A673 (cell line): Measurements from ENCODE around the gene CDH7. TPM values are rescaled to one million over a fixed set of nuclear protein-coding genes. Genes with fewer than 3 reads are reported as not detected.

Experiments
- BruUV-seq: library from RNA; stranded (reverse); fragments of 400-500 nt; replicated peaks from 2 replicates; lab custom pipeline; 2021; lab: Mats Ljungman, UMichigan
- CTCF ChIA-PET: fragments of 300-600 bp; sonication (Branson Sonifier 250); formaldehyde crosslinking; loops from one replicate; lab custom pipeline; 2022; ENCODE audit warnings: antibody characterized with exemption; lab: Charles Lee
- POLR2A ChIA-PET: fragments of 300-600 bp; sonication (Branson Sonifier 250); formaldehyde crosslinking; loops from one replicate; lab custom pipeline; 2022; ENCODE audit warnings: antibody characterized with exemption; ENCODE audit not compliant: low non-redundant PET; lab: Charles Lee
- DNase-seq: peaks from one replicate; pipeline ENCODE4 v3.0.0-alpha.2; 2015; ENCODE audit warnings: low spot score
- H3K27ac ChIP-seq: fragments of 200-600 bp; sonication (generic); 2 replicates; pipeline ENCODE4 v1.5.1; 2016; ENCODE audit warnings: mixed run types, low read depth, mild to moderate bottlenecking, mixed read lengths, antibody characterized with exemption, low read length; ENCODE audit not compliant: poor library complexity, severe bottlenecking
- H3K27me3 ChIP-seq: fragments of 200-600 bp; sonication (generic); replicated peaks from 2 replicates; pipeline ENCODE4 v1.6.1; 2017; ENCODE audit warnings: mixed run types, low read depth, mild to moderate bottlenecking, mixed read lengths, antibody characterized with exemption, low read length; ENCODE audit not compliant: insufficient read depth, poor library complexity
- H3K36me3 ChIP-seq: fragments of 200-600 bp; sonication (generic); 2 replicates; pipeline ENCODE4 v1.6.1; 2016; ENCODE audit warnings: mixed run types, mild to moderate bottlenecking, mixed read lengths, antibody characterized with exemption, low read length; ENCODE audit not compliant: insufficient read depth, poor library complexity, severe bottlenecking
- H3K4me1 ChIP-seq: fragments of 200-600 bp; sonication (generic); 2 replicates; pipeline ENCODE4 v1.6.1; 2017; ENCODE audit warnings: mixed run types, mild to moderate bottlenecking, mixed read lengths, antibody characterized with exemption, low read length; ENCODE audit not compliant: insufficient read depth, poor library complexity, severe bottlenecking
- H3K4me3 ChIP-seq: fragments of 200-600 bp; sonication (generic); 2 replicates; pipeline ENCODE4 v1.5.1; 2016; ENCODE audit warnings: low read depth, mixed run types, mild to moderate bottlenecking, mixed read lengths, low read length; ENCODE audit not compliant: poor library complexity, severe bottlenecking
- H3K9me3 ChIP-seq: fragments of 200-600 bp; sonication (generic); 2 replicates; pipeline ENCODE4 v1.6.1; 2016; ENCODE audit warnings: mixed run types, low read depth, mild to moderate bottlenecking, mixed read lengths, antibody characterized with exemption, low read length; ENCODE audit not compliant: poor library complexity, severe bottlenecking
- EZH2 ChIP-seq: fragments of 200-600 bp; sonication (generic); IDR thresholded peaks from 2 replicates; pipeline ENCODE4 v1.6.1; 2017; ENCODE audit warnings: borderline replicate concordance, low read depth, mild to moderate bottlenecking, mixed read lengths, antibody characterized with exemption, low read length; ENCODE audit not compliant: poor library complexity, severe bottlenecking
- intact Hi-C: fragments of 100-400 bp; cut with micrococcal nuclease; formaldehyde crosslinking; loops from one replicate; pipeline ENCODE4 v1.10.0; 2022; ENCODE audit not compliant: unreplicated experiment
- total RNA-seq: library from RNA; stranded (reverse); gene quantifications from 2 replicates; pipeline ENCODE4 v1.2.3, GENCODE V29; 2021
- TF ChIP-seq, protein P1 (sequence below): fragments of 300-800, 200-600 bp; sonication (generic); conservative IDR thresholded peaks from 2 replicates; pipeline ENCODE4 v1.5.1; 2017; ENCODE audit warnings: low read depth, mild to moderate bottlenecking, antibody characterized with exemption, low read length, moderate library complexity, mixed read lengths

Gene CDH7
- total RNA-seq, 1 experiment from 2014 or later, result 2.1 TPM

DNA sequence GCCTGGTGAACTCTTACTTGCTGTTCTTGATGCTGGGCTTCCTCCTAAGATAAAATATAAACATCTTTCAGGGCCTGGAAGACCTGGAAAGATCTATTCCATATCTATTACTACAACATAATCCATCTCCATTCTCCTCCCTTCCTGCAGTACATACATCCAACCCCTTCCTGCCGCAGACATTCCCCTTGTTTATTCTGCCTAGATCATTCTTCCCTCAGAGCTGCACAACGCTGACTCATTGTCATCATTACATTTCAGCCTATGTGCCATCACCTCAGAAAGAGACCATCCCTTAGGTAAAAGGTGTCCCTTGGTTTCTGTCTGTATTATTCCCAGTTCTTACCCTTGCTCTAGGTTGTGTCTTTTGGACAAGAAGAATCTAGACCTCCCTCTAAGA lies 2.5 kb upstream of the CDH7 start:
- H3K4me1 ChIP-seq, result peaks cover 5% of the 10 kb centered on the region
- no peak overlapping the region for H3K27ac ChIP-seq
- no peak for DNase-seq
- intact Hi-C loops, result no loop called here
- H3K4me3 ChIP-seq, result no peak overlapping the region
- H3K9me3 ChIP-seq, result no peaks in the 10 kb centered on the region
- H3K27me3 ChIP-seq, result peaks cover 8% of the 10 kb centered on the region
- ChIA-PET CTCF (no interaction called here), POLR2A (no interaction called here)
- no TSS peak for BruUV-seq
- no peak for TF ChIP-seq EZH2
- TF ChIP-seq, protein P1, sequence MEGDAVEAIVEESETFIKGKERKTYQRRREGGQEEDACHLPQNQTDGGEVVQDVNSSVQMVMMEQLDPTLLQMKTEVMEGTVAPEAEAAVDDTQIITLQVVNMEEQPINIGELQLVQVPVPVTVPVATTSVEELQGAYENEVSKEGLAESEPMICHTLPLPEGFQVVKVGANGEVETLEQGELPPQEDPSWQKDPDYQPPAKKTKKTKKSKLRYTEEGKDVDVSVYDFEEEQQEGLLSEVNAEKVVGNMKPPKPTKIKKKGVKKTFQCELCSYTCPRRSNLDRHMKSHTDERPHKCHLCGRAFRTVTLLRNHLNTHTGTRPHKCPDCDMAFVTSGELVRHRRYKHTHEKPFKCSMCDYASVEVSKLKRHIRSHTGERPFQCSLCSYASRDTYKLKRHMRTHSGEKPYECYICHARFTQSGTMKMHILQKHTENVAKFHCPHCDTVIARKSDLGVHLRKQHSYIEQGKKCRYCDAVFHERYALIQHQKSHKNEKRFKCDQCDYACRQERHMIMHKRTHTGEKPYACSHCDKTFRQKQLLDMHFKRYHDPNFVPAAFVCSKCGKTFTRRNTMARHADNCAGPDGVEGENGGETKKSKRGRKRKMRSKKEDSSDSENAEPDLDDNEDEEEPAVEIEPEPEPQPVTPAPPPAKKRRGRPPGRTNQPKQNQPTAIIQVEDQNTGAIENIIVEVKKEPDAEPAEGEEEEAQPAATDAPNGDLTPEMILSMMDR, result no peak
- no peaks in the 10 kb centered on the region for H3K36me3 ChIP-seq

DNA sequence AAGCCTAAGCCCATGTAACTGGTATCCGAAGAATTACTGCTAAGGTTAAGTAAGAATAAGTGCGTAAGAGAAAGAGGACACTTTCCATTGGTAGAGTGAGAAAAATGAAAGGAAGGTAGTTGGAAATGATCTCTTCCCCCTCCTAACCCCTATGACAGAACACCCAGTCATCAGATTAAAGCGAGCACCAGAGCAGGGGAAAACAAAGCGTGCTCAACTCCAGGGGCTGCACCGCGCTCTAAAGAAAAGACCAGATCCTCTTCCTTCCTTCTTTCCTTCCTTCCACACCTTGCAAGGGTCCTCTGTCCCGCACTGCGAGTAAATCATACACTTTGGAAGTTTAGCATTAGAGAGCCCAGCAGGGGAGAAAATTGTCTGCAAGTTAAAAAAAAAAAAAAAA lies 971 bp upstream of the CDH7 start:
- H3K4me1 ChIP-seq, result peaks cover 16% of the 10 kb centered on the region
- ChIA-PET CTCF (no interaction called here), POLR2A (interaction anchor here (0.7 kb wide), 1 partner anchor 350 kb away, joined by 9 read pairs; no protein-coding TSS in a partner anchor)
- no peak for TF ChIP-seq EZH2
- TF ChIP-seq, protein P1, result no peak
- intact Hi-C loops, result loop anchor here (5.0 to 10.0 kb wide), 2 partner anchors 308 to 1645 kb away; no protein-coding TSS in a partner anchor
- H3K27me3 ChIP-seq, result peaks cover 8% of the 10 kb centered on the region
- no peaks in the 10 kb centered on the region for H3K36me3 ChIP-seq
- no TSS peak for BruUV-seq
- H3K4me3 ChIP-seq, result peak overlapping the region; percentile 65
- no peak overlapping the region for H3K27ac ChIP-seq
- H3K9me3 ChIP-seq, result no peaks in the 10 kb centered on the region
- no peak for DNase-seq

DNA sequence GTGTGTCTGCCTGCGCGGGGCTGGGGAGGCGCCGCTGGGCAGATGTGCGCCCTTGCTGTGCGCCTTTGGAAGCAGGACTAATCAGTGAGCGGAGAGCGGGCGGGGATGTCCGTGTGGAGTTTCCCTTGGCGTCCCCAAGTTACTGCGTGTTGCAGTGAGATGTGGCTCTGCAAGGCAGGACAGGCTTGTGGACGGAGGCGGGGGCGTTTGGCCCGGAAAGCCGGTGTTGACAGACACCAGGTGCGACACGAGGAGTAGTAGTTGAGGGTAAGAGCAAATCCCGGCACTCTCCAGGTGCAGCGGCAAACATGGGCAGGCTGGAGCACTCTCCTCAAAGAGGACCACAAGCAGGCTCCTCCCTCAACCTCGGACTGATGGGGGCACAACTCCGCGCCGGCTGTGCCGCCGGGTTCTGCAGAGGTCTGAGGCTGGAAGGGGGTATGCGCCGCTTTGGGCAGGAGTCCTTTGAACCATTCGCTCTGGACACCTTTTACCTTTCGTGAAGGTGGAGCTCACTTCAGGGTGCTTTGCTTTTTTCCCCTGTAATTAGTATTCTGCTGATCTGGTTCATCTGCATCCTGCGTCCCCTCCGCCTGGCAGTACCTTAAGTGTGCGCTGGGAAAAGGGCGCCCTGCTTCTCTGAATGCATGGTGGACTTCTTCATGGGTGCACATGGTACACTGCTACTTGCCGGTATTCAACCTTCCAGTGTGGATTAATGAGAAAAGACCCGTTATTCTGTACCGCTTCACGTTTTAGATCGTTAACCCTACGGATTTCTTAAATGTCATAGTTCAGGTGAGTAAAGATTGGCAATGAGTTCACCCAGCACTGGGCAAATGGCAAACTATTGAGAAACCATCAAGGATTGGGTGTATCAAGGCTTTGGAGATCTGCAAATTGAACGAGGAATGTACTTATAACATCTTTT lies 608 bp downstream of the CDH7 start:
- no peak for DNase-seq
- Histone ChIP-seq H3K4me3 (peak overlapping the region; percentile 65), H3K36me3 (no peaks in the 10 kb centered on the region), H3K9me3 (no peaks in the 10 kb centered on the region), H3K27me3 (peaks cover 8% of the 10 kb centered on the region), H3K27ac (no peak overlapping the region), H3K4me1 (peaks cover 21% of the 10 kb centered on the region)
- CTCF ChIA-PET, result no interaction called here
- POLR2A ChIA-PET, result no interaction called here
- BruUV-seq, result no TSS peak
- intact Hi-C loops, result loop anchor here (5.0 to 10.0 kb wide), 2 partner anchors 309 to 1647 kb away; no protein-coding TSS in a partner anchor
- TF ChIP-seq, protein P1, result no peak
- TF ChIP-seq EZH2, result no peak
